Fibroblast of lung (primary cell): ENCODE measurements around the gene MXRA8.

ENCODE experiments used
- CTCF ChIP-seq, 2 donors: IDR thresholded peaks in 1 of 2; conservative IDR thresholded peaks in 1 of 2; 1 replicate in 1 of 2; 2 replicates in 1 of 2; pipeline ENCODE4 v1.5.1; 2011 to 2012; ENCODE audit warnings: low read length in 2 of 2, control low read depth in 1 of 2, inconsistent platforms in 1 of 2, low read depth in 1 of 2, mild to moderate bottlenecking in 1 of 2
- EZH2 ChIP-seq: IDR thresholded peaks from 2 replicates; pipeline ENCODE4 v1.5.1; 2012; ENCODE audit warnings: low read length, control low read depth, mild to moderate bottlenecking; ENCODE audit errors: missing control alignments

- TF ChIP-seq CTCF (conservative IDR thresholded peaks at IDR 0.05 in 1 of 2, IDR thresholded peaks at IDR 0.05 in 1 of 2; ENCODE audit: low read depth in 1 of 2, low read length in 2 of 2) (no peak), EZH2 (no peak)
These were observed 40.2 kb downstream of the MXRA8 start for GRCh38 chr1:1318131-1318652.
